ENCODE data around the gene KIF26B.

DNA sequence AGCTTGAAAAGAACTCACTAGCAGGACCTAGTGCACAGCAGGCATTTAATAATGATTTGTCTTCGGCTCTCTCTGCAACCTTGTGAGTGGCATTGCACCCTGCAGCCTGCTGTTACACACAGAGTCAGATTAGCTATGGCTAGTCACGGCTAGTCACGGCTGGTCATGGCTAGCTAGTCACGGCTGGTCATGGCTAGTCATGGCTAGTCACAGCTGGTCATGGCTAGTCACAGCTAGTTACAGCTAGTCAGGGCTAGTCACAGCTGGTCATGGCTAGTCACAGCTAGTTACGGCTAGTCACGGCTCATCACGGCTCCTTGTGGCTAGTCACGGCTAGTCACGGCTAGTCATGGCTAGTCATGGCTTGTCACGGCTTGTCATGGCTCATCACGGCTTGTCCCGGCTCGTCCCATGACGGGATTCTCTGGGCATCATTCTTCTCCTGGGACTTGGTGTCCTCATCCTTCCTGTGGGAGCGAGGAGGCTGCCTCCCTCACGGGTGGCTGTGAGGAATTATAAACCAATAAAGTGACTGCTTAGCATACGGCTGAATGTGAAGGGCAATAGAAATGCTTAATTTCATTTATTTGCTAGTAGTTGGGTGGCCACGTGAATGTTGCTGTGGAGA lies 12.5 kb upstream of the KIF26B start:
- TF ChIP-seq, protein P1, sequence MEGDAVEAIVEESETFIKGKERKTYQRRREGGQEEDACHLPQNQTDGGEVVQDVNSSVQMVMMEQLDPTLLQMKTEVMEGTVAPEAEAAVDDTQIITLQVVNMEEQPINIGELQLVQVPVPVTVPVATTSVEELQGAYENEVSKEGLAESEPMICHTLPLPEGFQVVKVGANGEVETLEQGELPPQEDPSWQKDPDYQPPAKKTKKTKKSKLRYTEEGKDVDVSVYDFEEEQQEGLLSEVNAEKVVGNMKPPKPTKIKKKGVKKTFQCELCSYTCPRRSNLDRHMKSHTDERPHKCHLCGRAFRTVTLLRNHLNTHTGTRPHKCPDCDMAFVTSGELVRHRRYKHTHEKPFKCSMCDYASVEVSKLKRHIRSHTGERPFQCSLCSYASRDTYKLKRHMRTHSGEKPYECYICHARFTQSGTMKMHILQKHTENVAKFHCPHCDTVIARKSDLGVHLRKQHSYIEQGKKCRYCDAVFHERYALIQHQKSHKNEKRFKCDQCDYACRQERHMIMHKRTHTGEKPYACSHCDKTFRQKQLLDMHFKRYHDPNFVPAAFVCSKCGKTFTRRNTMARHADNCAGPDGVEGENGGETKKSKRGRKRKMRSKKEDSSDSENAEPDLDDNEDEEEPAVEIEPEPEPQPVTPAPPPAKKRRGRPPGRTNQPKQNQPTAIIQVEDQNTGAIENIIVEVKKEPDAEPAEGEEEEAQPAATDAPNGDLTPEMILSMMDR (conservative IDR thresholded peaks at IDR 0.05; ENCODE audit: low read length): no peak
- TF ChIP-seq EZH2phosphoT487 (IDR thresholded peaks at IDR 0.05; ENCODE audit: borderline replicate concordance, low read depth, low read length): no peak

Data from OCI-LY7 (cell line).